Activated CD8-positive, alpha-beta T cell treated with anti-CD3 and anti-CD28 coated beads for 36 hours (primary cell): ENCODE results near the gene PTH1R. TPM values are rescaled to one million over a fixed set of nuclear protein-coding genes. Genes with fewer than 3 reads are reported as not detected.

Experiments
- ATAC-seq: fragments of 200-7000 bp; cut with Tn5 transposase; one replicate; pipeline ENCODE4 v1.10.0; 2021; ENCODE audit warnings: mild to moderate bottlenecking, moderate library complexity
- CTCF ChIA-PET: fragments of 350-600 bp; sonication (Branson Sonifier 250); formaldehyde crosslinking; loops from one replicate; lab custom pipeline; 2021; ENCODE audit warnings: antibody characterized with exemption; lab: Charles Lee
- POLR2A ChIA-PET: fragments of 350-600 bp; sonication (Branson Sonifier 250); formaldehyde crosslinking; loops from one replicate; lab custom pipeline; 2021; ENCODE audit warnings: antibody characterized with exemption; lab: Charles Lee
- DNase-seq: peaks from one replicate; pipeline ENCODE4 v3.0.0-alpha.2; 2020
- H3K27ac Mint-ChIP-seq: one replicate; pipeline ENCODE4 v1.8.0; 2021; ENCODE audit warnings: mild to moderate bottlenecking, mixed read lengths
- H3K27me3 Mint-ChIP-seq: one replicate; pipeline ENCODE4 v1.8.0; 2021; ENCODE audit warnings: mixed read lengths
- H3K36me3 Mint-ChIP-seq: one replicate; pipeline ENCODE4 v1.8.0; 2021; ENCODE audit warnings: low read depth, mixed read lengths
- H3K4me1 Mint-ChIP-seq: one replicate; pipeline ENCODE4 v1.8.0; 2021; ENCODE audit warnings: low read depth, mixed read lengths
- H3K4me3 Mint-ChIP-seq: one replicate; pipeline ENCODE4 v1.8.0; 2021; ENCODE audit warnings: mild to moderate bottlenecking, moderate library complexity, mixed read lengths
- H3K9me3 Mint-ChIP-seq: one replicate; pipeline ENCODE4 v1.8.0; 2021; ENCODE audit warnings: mixed read lengths
- CTCF ChIP-seq: fragments of 200-600 bp; IDR thresholded peaks from one replicate; pipeline ENCODE4 v1.8.0; 2022; ENCODE audit warnings: antibody characterized with exemption, mild to moderate bottlenecking
- intact Hi-C: fragments of 100-400 bp; cut with micrococcal nuclease; formaldehyde crosslinking; loops from one replicate; pipeline ENCODE4 v1.10.0; 2022
- total RNA-seq, 2 experiments: library from RNA; stranded (reverse); gene quantifications; one replicate each; pipeline ENCODE4 v1.2.3, GENCODE V29; 2021

The PTH1R gene
- total RNA-seq, 2 experiments from 2014 or later, result not detected

DNA sequence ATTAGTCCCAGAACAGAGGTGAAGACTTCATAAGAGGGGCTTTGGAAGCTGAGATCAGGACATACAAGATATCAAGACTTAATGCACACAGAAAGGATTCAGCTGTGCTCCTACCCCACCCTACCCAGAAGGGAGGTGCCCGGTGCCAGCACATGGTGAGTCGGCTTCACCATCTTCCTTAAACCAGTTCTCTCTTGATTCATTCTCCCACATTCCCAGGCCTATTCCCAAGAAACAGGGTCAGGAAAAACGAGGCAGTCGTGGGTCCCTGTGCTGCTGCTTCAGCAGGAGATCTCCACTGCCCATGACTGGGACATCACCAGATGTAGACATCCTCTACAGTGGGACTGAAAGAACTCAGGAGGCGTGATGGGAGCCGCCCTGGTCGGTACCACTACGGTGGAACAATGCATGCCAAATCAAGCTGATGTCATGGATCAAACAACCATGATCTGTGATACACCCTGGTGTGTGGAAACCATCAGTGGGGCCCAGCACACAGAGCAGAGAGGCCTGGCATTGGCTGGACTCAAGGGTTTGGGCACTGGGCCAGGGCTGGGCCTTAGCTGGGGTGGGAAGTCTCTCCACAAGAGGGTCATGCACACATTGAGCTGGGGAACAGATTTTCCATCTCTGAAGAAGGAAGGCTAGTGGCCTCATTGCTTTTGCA, 57.1 kb downstream of the PTH1R start:
- intact Hi-C loops, result no loop called here
- DNase-seq (no peak), ATAC-seq (no peak)
- H3K4me3 Mint-ChIP-seq, result no peak overlapping the region
- H3K36me3 Mint-ChIP-seq, result peaks cover 37% of the 10 kb centered on the region
- H3K4me1 Mint-ChIP-seq, result peaks cover 59% of the 10 kb centered on the region
- H3K27ac Mint-ChIP-seq, result no peak overlapping the region
- CTCF ChIA-PET, result interaction anchor here (1.5 to 4.4 kb wide), 3 partner anchors 10 to 75 kb away, joined by 3 to 24 read pairs (median 8); no protein-coding TSS in a partner anchor
- TF ChIP-seq CTCF, result no peak
- H3K27me3 Mint-ChIP-seq, result no peaks in the 10 kb centered on the region
- POLR2A ChIA-PET, result interaction anchor here (0.9 to 2.2 kb wide), 5 partner anchors 12 to 229 kb away, joined by 3 to 9 read pairs (median 5); no protein-coding TSS in a partner anchor
- H3K9me3 Mint-ChIP-seq, result no peaks in the 10 kb centered on the region

DNA sequence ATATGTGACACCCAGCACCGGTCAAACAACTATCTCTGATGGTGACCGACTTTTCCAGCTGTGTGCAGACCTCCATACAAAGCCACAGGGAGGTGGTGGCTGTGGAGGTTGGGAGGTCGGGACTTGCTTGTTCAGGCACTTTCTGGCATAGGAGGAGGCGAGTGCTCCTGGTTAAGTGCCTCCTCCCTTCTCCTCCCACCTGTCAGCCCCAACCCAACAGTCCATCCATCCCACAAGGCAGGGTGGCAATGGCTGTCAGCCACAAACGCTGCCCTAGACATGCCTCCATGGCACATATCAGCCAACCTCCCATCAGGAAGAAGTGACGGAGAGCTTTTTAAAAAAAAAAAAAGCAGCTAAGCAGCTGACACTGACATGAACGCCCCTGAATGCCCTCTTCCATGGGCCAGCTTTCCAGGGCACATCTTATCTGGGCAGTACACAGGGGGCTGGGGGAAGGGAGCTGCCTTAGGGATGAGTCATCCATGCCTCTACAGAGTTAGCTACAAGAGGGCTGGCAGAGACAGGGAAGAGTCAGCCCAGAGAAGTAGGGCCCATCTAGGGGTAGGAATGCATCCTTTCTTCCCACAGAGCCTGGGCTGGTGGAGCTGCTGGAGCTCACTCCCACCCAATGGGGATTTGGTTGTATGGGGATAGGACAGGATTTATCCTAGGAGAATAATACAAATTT, 57.8 kb downstream of the PTH1R start:
- intact Hi-C loops, result no loop called here
- Mint-ChIP-seq H3K27ac (peak overlapping the region; percentile 36), H3K9me3 (no peaks in the 10 kb centered on the region), H3K4me3 (no peak overlapping the region), H3K36me3 (peaks cover 40% of the 10 kb centered on the region), H3K27me3 (no peaks in the 10 kb centered on the region), H3K4me1 (peaks cover 57% of the 10 kb centered on the region)
- ChIA-PET CTCF (interaction anchor here (2.2 to 4.4 kb wide), 3 partner anchors 11 to 63 kb away, joined by 6 to 24 read pairs (median 8); no protein-coding TSS in a partner anchor), POLR2A (interaction anchor here (0.6 to 2.2 kb wide), 8 partner anchors 9 to 224 kb away, joined by 3 to 6 read pairs (median 4); no protein-coding TSS in a partner anchor)
- ATAC-seq (peak; percentile 29), DNase-seq (no peak)
- no peak for TF ChIP-seq CTCF

- Mint-ChIP-seq H3K9me3 (no peaks in the 10 kb centered on the region), H3K4me1 (peaks cover 54% of the 10 kb centered on the region), H3K4me3 (no peak overlapping the region), H3K27me3 (no peaks in the 10 kb centered on the region), H3K27ac (peak overlapping the region; percentile 36), H3K36me3 (peaks cover 39% of the 10 kb centered on the region)
- intact Hi-C loops, result no loop called here
- ChIA-PET POLR2A (interaction anchor here (0.6 to 2.2 kb wide), 8 partner anchors 8 to 223 kb away, joined by 3 to 6 read pairs (median 3); no protein-coding TSS in a partner anchor), CTCF (interaction anchor here (2.2 to 4.4 kb wide), 2 partner anchors 12 to 27 kb away, joined by 6 to 24 read pairs; no protein-coding TSS in a partner anchor)
- TF ChIP-seq CTCF, result no peak
- ATAC-seq, result no peak
- DNase-seq, result no peak
Measured at GRCh38 chr3:46935989-46936558, 58.6 kb downstream of the PTH1R start.

DNA sequence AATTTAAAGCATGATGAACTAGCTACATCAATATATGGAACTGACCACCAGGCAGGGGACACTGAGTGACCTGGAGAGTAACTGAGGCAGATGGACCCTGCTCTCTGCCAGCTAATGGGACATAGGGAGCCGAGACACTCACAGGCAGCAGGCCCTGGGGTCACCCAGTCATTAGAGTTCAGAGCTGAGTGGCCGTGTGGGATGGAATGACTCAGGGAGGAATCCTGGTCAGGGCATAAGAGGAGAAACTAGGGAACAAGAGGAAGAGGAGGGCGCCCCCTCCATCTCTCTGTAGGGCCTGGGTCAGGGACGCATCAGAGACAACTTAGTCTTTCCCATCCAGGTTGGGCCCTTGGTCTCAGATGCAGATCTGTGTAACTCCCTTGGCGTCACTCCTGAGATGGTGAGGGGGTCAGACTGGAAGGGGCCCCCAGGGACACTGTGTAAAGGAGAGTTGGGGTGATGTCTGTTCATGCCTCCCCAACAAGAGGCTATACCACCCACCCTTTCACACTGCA, 59.3 kb downstream of the PTH1R start:
- H3K4me1 Mint-ChIP-seq, result peaks cover 47% of the 10 kb centered on the region
- DNase-seq (no peak), ATAC-seq (no peak)
- H3K27me3 Mint-ChIP-seq, result no peaks in the 10 kb centered on the region
- POLR2A ChIA-PET, result interaction anchor here (0.9 to 2.2 kb wide), 4 partner anchors 9 to 39 kb away, joined by 3 to 6 read pairs (median 4); no protein-coding TSS in a partner anchor
- intact Hi-C loops, result no loop called here
- CTCF ChIA-PET, result interaction anchor here (2.2 to 4.4 kb wide), 2 partner anchors 13 to 27 kb away, joined by 6 to 24 read pairs; no protein-coding TSS in a partner anchor
- H3K36me3 Mint-ChIP-seq, result peaks cover 39% of the 10 kb centered on the region
- H3K4me3 Mint-ChIP-seq, result no peak overlapping the region
- H3K27ac Mint-ChIP-seq, result peak overlapping the region; percentile 53
- TF ChIP-seq CTCF, result no peak
- H3K9me3 Mint-ChIP-seq, result no peaks in the 10 kb centered on the region
